Hepatocyte (in vitro differentiated cells): ENCODE results near the gene PTPRO.

Experiments used
- EZH2 ChIP-seq: fragments of 200-600 bp; sonication (generic); IDR thresholded peaks from 2 replicates; pipeline ENCODE4 v1.6.1; 2016; ENCODE audit warnings: antibody characterized with exemption, mild to moderate bottlenecking, borderline replicate concordance
- TF ChIP-seq, protein P1 (sequence below): fragments of 200-600 bp; sonication (generic); IDR thresholded peaks from 2 replicates; pipeline ENCODE4 v1.5.1; 2016; ENCODE audit warnings: antibody characterized with exemption, mild to moderate bottlenecking; ENCODE audit not compliant: poor library complexity

DNA sequence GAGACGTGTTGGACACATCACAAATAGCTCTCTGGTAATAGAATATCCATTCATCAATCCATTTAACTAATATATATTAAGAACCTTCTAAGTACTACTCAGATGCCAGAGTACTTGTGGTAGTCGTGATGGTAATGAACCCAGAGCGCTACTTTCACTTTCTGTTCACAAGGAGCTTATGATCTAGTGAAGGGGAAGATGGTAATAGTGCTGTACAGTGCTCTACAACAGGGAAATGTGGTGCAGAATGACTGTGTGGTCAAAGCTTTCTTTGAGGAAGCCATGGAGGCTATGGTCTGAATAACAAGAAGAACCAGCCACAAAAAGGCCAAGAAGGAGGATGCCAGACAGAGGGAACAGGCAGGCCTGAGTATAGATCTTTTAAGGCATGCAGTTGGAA is 212.0 kb downstream of the PTPRO start:
- no peak for TF ChIP-seq EZH2
- TF ChIP-seq, protein P1, sequence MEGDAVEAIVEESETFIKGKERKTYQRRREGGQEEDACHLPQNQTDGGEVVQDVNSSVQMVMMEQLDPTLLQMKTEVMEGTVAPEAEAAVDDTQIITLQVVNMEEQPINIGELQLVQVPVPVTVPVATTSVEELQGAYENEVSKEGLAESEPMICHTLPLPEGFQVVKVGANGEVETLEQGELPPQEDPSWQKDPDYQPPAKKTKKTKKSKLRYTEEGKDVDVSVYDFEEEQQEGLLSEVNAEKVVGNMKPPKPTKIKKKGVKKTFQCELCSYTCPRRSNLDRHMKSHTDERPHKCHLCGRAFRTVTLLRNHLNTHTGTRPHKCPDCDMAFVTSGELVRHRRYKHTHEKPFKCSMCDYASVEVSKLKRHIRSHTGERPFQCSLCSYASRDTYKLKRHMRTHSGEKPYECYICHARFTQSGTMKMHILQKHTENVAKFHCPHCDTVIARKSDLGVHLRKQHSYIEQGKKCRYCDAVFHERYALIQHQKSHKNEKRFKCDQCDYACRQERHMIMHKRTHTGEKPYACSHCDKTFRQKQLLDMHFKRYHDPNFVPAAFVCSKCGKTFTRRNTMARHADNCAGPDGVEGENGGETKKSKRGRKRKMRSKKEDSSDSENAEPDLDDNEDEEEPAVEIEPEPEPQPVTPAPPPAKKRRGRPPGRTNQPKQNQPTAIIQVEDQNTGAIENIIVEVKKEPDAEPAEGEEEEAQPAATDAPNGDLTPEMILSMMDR, result no peak
